ENCODE data around the gene IQCC.
A peak's percentile ranks its signal among the peaks of the same experiment; 100 is the strongest.

Gene IQCC

DNA sequence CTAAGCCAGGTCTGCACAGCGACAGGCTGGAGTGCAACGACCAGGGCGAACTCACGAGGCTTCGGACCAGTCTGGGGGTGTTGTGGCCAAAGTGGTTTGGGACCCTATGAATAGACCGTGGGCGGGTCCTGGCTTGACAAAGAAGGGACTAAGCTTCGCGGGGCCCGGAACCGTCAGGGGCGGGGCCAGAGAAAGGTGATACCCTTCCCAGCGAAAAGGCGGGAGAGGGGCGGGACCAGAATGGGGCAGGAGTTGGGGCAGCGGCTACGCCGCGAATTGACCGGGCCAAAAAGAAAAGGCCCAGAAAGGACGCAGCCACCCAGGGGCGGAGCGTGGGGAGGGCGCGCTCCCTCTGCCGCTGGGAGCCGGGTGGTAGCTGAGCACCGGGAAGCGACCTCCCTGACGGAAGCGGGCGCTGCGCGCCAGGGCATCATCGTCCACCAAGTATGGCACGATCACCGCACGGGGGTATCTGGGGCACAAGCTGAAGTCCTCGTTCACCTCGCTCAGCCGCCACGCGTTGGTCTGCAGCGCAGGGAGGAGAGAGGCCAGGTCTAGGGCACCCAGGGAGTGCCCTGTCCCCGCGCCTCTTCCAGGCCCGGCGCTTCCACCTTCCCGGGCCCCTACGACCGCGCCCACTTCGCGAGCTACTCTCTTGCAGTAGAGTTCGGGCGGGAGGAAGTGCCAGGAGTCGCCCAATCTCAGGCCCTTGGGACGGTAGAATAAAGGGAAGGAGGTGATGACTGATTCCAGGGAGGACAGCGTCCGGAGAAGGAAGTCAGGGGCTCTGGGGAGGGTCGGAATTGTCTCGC, 34.9 kb downstream of the IQCC start:
- Histone ChIP-seq H3K4me2 (ENCODE audit: low read length, poor library complexity, severe bottlenecking) (peak overlapping the region; percentile 81), H2AK5ac (ENCODE audit: low read length, severe bottlenecking) (no peak overlapping the region), H4K91ac (ENCODE audit: low read length) (peak overlapping the region; percentile 0), H2AFZ (ENCODE audit: low read depth, low read length) (peak overlapping the region; percentile 66), H3K27ac (ENCODE audit: low read length, poor library complexity, severe bottlenecking) (no peak overlapping the region), H2BK120ac (ENCODE audit: low read depth, low read length) (peak overlapping the region; percentile 19), H3K18ac (ENCODE audit: low read depth in 1 of 2, low read length in 2 of 2) (peak overlapping the region; percentile 26 to 83), H2BK12ac (ENCODE audit: low read length in 2 of 2) (peak overlapping the region in 1 of 2 experiments; percentile 71), H3K4ac (ENCODE audit: low read depth in 1 of 2, low read length in 2 of 2) (peak overlapping the region; percentile 52 to 77), H3K9ac (ENCODE audit: low read length) (peak overlapping the region; percentile 90), H4K8ac (ENCODE audit: low read length) (peak overlapping the region; percentile 41), H3K36me3 (ENCODE audit: control insufficient read depth in 1 of 2, insufficient read depth in 2 of 2, low read depth in 1 of 2, low read length in 2 of 2) (peaks cover 3 to 6% of the 10 kb centered on the region in 2 experiments), H2BK15ac (ENCODE audit: low read depth, poor library complexity, severe bottlenecking) (peak overlapping the region; percentile 60), H3K9me3 (ENCODE audit: control insufficient read depth, low read length) (no peaks in the 10 kb centered on the region), H3K4me3 (ENCODE audit: insufficient read depth in 1 of 2, low read depth in 1 of 2, low read length in 2 of 2) (peak overlapping the region; percentile 59 to 93), H3K27me3 (ENCODE audit: control insufficient read depth in 1 of 2, insufficient read depth in 1 of 2, low read length in 2 of 2) (no peaks in the 10 kb centered on the region), H2BK5ac (ENCODE audit: low read depth, low read length, poor library complexity, severe bottlenecking) (no peak overlapping the region), H3K79me1 (replicated peaks; ENCODE audit: low read length, poor library complexity, severe bottlenecking) (no peaks in the 10 kb centered on the region), H3K4me1 (ENCODE audit: control insufficient read depth, insufficient read depth, low read depth, low read length) (peaks cover 22% of the 10 kb centered on the region), H3K14ac (ENCODE audit: low read length in 2 of 2) (peak overlapping the region in 1 of 2 experiments; percentile 62), H3K23ac (ENCODE audit: low read length in 2 of 2) (peak overlapping the region in 1 of 2 experiments; percentile 96)
- WGBS = 2% methylated on average over 61 of the region's 62 CpGs
- peak; percentile 68 for DNase-seq

DNA sequence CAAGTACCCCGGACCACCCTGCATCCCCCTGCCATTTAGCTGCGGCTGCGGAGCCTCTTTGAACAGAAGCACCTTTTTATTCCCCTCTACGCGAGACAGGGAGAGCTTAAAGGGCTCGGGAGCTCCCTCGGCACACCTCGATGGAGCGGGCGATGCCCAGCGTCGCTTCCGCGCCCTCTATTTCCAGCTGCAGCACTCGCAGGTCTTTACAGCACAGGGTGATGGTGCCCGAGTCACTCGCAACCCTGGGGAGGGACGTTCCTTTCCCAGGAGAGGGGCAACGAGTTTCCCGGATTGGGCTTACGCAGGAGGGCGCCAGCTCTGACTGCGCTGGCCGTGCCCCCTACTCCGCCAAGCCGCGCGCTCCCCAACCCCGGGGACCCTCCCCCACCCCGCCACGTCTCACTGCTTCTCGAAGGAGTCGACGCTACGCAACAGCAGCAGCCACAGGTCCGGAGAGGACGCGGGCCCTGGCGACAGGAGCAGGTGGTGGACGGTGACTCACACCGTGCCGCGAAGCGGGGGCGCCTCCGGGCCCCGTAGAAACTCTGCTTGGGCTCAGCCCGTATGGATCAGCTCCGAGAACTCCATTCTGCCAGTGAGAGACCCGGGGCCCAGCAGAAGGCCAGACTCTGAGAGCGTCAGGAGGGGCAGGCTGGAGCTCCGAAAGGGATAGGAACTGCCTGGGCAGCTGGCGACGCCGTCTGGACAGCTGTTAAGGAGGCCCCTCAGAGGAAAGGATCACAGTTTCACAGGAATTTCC, 35.7 kb downstream of the IQCC start:
- Histone ChIP-seq H3K9ac (ENCODE audit: low read length) (peak overlapping the region; percentile 90), H4K8ac (ENCODE audit: low read length) (peak overlapping the region; percentile 21), H2BK15ac (ENCODE audit: low read depth, poor library complexity, severe bottlenecking) (no peak overlapping the region), H3K23ac (ENCODE audit: low read length in 2 of 2) (peak overlapping the region in 1 of 2 experiments; percentile 47), H3K18ac (ENCODE audit: low read depth in 1 of 2, low read length in 2 of 2) (peak overlapping the region; percentile 26 to 73), H3K4me3 (ENCODE audit: insufficient read depth in 1 of 2, low read depth in 1 of 2, low read length in 2 of 2) (peak overlapping the region; percentile 59 to 93), H2AFZ (ENCODE audit: low read depth, low read length) (peak overlapping the region; percentile 66), H3K14ac (ENCODE audit: low read length in 2 of 2) (peak overlapping the region in 1 of 2 experiments; percentile 26), H2AK5ac (ENCODE audit: low read length, severe bottlenecking) (no peak overlapping the region), H3K9me3 (ENCODE audit: control insufficient read depth, low read length) (no peaks in the 10 kb centered on the region), H3K36me3 (ENCODE audit: control insufficient read depth in 1 of 2, insufficient read depth in 2 of 2, low read depth in 1 of 2, low read length in 2 of 2) (peaks cover 3% of the 10 kb centered on the region in 2 experiments), H4K91ac (ENCODE audit: low read length) (peak overlapping the region; percentile 23), H3K79me1 (replicated peaks; ENCODE audit: low read length, poor library complexity, severe bottlenecking) (no peaks in the 10 kb centered on the region), H3K27me3 (ENCODE audit: control insufficient read depth in 1 of 2, insufficient read depth in 1 of 2, low read length in 2 of 2) (no peaks in the 10 kb centered on the region), H3K4me2 (ENCODE audit: low read length, poor library complexity, severe bottlenecking) (peak overlapping the region; percentile 81), H2BK120ac (ENCODE audit: low read depth, low read length) (peak overlapping the region; percentile 19), H2BK5ac (ENCODE audit: low read depth, low read length, poor library complexity, severe bottlenecking) (no peak overlapping the region), H3K4me1 (ENCODE audit: control insufficient read depth, insufficient read depth, low read depth, low read length) (peaks cover 22% of the 10 kb centered on the region), H2BK12ac (ENCODE audit: low read length in 2 of 2) (peak overlapping the region in 1 of 2 experiments; percentile 34), H3K27ac (ENCODE audit: low read length, poor library complexity, severe bottlenecking) (no peak overlapping the region), H3K4ac (ENCODE audit: low read depth in 1 of 2, low read length in 2 of 2) (peak overlapping the region; percentile 52 to 77)
- DNase-seq = peak; percentile 82
- under 1% methylated on average over 47 of the region's 55 CpGs for whole genome bisulfite sequencing

DNA sequence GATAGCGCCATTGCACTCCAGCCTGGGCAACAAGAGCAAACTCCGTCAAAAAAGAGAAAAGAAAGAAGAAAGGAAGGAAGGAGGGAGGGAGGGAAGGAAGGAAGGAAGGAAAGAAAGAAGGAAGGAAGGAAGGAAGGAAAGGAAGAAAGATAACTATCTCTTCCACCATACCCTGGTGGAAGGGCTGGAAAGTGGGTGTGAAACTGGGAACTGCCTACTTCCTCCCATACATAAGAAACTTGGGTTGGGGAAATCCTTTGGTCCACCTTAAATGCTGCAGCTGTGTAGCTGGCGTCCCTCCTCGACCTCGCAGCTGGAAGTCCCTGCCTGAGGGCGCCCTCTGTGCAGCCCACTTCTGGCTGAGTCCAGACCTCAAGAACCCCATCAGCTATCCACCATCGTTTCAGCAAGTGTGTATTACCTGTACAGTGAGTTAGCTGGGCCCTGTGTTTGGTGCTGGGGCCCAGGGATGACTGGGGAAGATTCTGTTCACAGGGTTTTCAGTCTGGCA, 36.9 kb downstream of the IQCC start:
- 33% methylated on average over 6 of the region's 7 CpGs for WGBS

More for the DNA sequence above, 36.9 kb downstream of the IQCC start:
- Histone ChIP-seq H3K18ac (ENCODE audit: low read depth in 1 of 2, low read length in 2 of 2) (peak overlapping the region in 1 of 2 experiments; percentile 54), H3K4me1 (ENCODE audit: control insufficient read depth, insufficient read depth, low read depth, low read length) (peaks cover 20% of the 10 kb centered on the region), H3K4me3 (ENCODE audit: insufficient read depth in 1 of 2, low read depth in 1 of 2, low read length in 2 of 2) (peak overlapping the region in 1 of 2 experiments; percentile 64), H3K4ac (ENCODE audit: low read depth in 1 of 2, low read length in 2 of 2) (no peak overlapping the region), H3K27me3 (ENCODE audit: control insufficient read depth in 1 of 2, insufficient read depth in 1 of 2, low read length in 2 of 2) (no peaks in the 10 kb centered on the region), H3K36me3 (ENCODE audit: control insufficient read depth in 1 of 2, insufficient read depth in 2 of 2, low read depth in 1 of 2, low read length in 2 of 2) (peaks cover 3% of the 10 kb centered on the region in 2 experiments), H2AFZ (ENCODE audit: low read depth, low read length) (peak overlapping the region; percentile 43), H3K23ac (ENCODE audit: low read length in 2 of 2) (no peak overlapping the region), H3K14ac (ENCODE audit: low read length in 2 of 2) (no peak overlapping the region), H3K27ac (ENCODE audit: low read length, poor library complexity, severe bottlenecking) (no peak overlapping the region), H4K91ac (ENCODE audit: low read length) (no peak overlapping the region), H2BK120ac (ENCODE audit: low read depth, low read length) (no peak overlapping the region), H2BK12ac (ENCODE audit: low read length in 2 of 2) (peak overlapping the region in 1 of 2 experiments; percentile 15), H3K9ac (ENCODE audit: low read length) (peak overlapping the region; percentile 61), H2BK15ac (ENCODE audit: low read depth, poor library complexity, severe bottlenecking) (no peak overlapping the region), H3K9me3 (ENCODE audit: control insufficient read depth, low read length) (no peaks in the 10 kb centered on the region), H2AK5ac (ENCODE audit: low read length, severe bottlenecking) (no peak overlapping the region), H4K8ac (ENCODE audit: low read length) (peak overlapping the region; percentile 8), H3K79me1 (replicated peaks; ENCODE audit: low read length, poor library complexity, severe bottlenecking) (no peaks in the 10 kb centered on the region), H2BK5ac (ENCODE audit: low read depth, low read length, poor library complexity, severe bottlenecking) (no peak overlapping the region), H3K4me2 (ENCODE audit: low read length, poor library complexity, severe bottlenecking) (peak overlapping the region; percentile 18)
- DNase-seq = peak; percentile 42

Measured in mesenchymal stem cell (in vitro differentiated cells and primary cell).